Activated T-cell treated with anti-CD3 and anti-CD28 coated beads, Interleukin-2, amount 50 U/mL, for 48 hours (primary cell): ENCODE measurements around the gene COL1A1.

Experiments
- DNase-seq, 2 experiments: peaks; one replicate each; pipeline ENCODE4 v3.0.0-alpha.2; 2020

COL1A1 gene

GRCh38 chr17:50199803-50200456, 1.5 kb downstream of the COL1A1 start:
- peak; percentile 48 to 58 for DNase-seq

GRCh38 chr17:50199211-50199802, 2.1 kb downstream of the COL1A1 start:
- no peak for DNase-seq

- DNase-seq, result peak; percentile 76 to 78
Observed at GRCh38 chr17:50198026-50198669, 3.3 kb downstream of the COL1A1 start.

GRCh38 chr17:50196826-50197225, 4.6 kb downstream of the COL1A1 start:
- no peak for DNase-seq

- DNase-seq, result no peak
Observed at GRCh38 chr17:50196036-50196435, 5.4 kb downstream of the COL1A1 start.

GRCh38 chr17:50194934-50195865, 6.2 kb downstream of the COL1A1 start:
- no peak for DNase-seq

DNA sequence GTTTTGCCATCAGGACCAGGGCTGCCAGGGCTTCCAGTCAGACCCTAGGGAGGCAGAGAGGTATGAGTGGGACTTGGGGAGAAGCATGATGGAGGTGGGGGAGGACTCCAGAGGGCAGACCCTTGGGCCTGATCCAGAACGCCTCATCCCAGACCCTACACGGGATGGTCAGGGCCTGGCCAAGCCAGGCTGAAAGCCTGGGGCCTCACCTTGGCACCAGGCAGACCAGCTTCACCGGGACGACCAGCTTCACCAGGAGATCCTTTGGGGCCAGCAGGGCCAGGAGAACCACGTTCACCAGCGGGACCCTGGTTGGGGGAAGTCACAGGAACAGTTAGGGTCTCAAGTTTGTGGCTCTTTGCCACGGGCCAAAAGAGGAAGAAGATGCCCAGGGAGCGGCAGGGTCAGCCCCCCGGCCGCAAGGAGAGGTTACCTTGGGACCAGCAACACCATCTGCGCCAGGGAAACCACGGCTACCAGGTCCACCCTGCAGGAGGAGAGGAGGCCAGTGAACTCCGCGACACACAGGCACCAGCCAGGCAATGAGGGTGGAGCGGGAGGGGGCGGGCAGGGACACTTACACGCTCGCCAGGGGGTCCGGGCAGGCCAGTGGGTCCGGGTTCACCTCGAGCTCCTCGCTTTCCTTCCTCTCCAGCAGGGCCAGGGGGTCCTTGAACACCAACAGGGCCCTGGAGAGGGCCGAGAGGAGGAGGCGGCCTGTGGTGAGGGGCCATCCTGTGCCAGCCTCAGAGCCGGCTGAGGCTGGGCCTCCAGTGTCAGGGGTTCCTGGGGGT, 7.1 kb downstream of the COL1A1 start:
- DNase-seq, result no peak

DNA sequence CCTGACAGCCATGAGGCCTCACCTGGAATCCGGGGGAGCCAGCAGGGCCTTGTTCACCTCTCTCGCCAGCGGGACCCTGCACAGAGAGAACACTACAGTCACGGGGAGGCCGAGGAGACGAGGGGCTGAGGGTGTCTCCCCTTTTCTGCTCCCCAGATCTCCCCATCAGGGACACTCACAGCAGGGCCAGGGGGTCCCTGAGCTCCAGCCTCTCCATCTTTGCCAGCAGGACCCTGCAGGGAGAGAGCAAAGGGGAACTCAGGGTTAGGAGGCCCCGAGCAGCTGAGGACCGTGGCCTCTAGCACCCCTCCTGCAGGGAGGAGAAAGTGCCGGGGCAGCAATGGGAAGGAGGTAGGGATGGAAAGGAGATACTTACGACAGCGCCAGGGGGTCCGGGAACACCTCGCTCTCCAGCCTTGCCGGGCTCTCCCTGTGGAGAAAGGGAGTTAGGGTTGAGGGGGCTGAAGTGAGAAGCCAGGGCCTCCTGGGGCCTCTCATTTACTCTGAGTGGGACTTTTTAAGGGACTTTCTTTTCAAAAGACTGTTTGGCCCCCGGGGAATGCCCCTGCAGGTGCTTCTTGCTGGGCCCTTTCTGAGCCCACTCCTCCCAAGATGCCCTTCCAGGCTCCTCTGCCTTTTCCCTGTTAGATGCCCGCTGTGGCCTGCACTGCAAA, 8.7 kb downstream of the COL1A1 start:
- DNase-seq, result no peak

DNA sequence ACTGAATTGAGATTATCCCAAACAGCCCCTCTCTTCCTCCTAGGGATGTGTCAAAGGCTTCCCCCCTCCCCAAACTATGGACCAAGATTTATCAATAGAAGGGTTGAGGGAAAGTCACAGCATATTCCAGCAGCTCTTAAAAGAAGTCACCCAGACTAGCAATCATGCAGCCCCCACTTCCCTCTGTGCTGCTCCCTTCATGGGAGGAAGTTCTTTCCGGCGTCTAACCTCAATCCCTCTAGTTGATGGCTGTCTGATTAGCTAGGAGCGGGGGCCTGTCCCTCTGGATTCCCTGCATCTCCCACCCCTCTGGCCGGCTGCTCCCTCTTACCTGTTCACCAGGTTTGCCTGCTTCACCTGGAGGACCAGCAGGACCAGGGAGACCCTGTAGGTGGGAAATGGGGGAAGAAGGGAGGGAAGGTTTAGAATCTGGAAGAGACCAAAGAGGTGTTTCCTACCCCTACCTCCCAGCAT, 9.2 kb downstream of the COL1A1 start:
- no peak for DNase-seq

- no peak for DNase-seq
Observed at GRCh38 chr17:50191359-50192143, 9.9 kb downstream of the COL1A1 start.

- DNase-seq, result no peak
Observed at GRCh38 chr17:50190603-50191358, 10.7 kb downstream of the COL1A1 start.

DNA sequence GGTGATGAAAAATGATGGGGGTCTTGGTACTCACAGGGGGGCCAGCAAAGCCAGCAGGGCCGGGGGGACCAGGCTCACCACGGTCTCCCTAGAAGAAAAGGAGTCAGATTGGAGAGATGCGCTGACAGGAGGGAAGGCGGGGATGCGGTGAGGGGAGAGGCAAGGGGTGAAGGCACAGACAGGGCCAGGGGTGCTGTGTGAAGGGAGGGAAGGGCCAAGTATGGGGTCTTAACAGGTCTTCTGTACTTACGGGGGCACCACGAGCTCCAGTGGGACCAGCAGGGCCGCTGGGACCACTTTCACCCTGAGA, 11.2 kb downstream of the COL1A1 start:
- DNase-seq, result no peak

DNA sequence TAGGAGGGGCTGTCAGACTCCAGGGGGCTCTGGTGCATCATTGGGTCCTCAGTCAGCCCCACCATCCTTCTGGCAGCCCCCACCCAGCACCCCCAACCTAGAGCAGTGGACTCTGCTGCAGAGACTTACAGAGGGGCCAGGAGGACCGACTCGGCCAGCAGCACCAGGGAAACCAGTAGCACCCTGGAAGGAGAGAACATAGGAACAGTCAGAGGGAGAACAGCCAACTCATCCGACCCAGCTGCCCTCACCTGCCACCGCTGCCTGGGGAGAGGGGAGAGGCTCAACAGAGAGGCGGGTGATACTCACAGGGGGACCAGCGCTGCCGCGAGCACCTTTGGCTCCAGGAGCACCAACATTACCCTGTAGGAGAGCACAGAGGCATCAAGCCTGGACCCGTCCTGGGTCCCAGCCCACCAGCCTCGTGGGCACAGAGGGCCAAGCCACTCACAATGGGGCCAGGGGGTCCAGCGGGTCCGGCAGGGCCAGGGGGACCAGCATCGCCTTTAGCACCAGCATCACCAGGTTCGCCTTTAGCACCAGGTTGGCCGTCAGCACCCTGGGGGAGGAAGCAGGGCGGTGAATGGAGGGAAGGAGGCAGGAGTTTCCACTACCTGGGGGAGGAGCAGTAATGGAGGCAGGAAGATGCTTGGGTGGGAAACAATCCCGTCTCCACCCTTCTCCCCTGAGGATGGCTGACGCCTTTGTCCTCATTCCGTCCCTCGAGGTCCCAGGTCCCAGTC, 11.7 kb downstream of the COL1A1 start:
- no peak for DNase-seq

- no peak for DNase-seq
Observed at GRCh38 chr17:50188921-50189549, 12.4 kb downstream of the COL1A1 start.

GRCh38 chr17:50188531-50188920, 12.9 kb downstream of the COL1A1 start:
- no peak for DNase-seq

GRCh38 chr17:50187751-50188530, 13.5 kb downstream of the COL1A1 start:
- DNase-seq, result no peak

- no peak for DNase-seq
Observed at GRCh38 chr17:50187394-50187725, 14.1 kb downstream of the COL1A1 start.

DNA sequence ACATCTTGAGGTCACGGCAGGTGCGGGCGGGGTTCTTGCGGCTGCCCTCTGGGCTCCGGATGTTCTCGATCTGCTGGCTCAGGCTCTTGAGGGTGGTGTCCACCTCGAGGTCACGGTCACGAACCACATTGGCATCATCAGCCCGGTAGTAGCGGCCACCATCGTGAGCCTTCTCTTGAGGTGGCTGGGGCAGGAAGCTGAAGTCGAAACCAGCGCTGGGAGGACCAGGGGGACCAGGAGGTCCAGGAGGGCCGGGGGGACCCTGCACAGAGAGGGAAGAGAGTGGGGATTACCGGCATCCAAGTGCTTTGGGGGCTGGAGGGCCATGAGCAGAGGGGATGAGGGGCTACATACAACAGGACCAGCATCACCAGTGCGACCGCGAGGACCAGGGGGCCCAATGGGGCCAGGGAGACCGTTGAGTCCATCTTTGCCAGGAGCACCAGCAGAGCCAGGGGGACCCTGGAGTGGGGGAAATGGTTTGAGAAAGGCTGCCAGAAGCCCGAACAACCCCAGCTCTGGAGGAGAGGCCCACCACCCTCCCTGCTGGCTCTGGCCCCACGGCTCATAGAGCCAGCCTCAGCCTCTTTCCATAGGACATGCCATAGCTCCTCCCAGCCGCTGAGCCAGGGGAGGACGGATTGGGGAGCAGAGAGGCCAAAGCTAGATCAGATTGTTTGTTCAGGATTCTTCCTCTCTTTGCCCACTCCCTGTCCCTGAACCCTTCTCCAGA, 14.6 kb downstream of the COL1A1 start:
- DNase-seq, result no peak
